A549 (cell line): ENCODE measurements around the gene VIL1. TPM values are rescaled to one million over a fixed set of nuclear protein-coding genes. Genes with fewer than 3 reads are reported as not detected.

Experiments
- ATAC-seq, 2 experiments: fragments of 200-7000 bp in 1 of 2; fragments of >200 bp in 1 of 2; cut with Nextera tagmentation in 1 of 2; cut with Tn5 transposase in 1 of 2; 3 replicates each; pipeline versions ENCODE4 v1.8.0 to v1.9.1; 2018 to 2020; ENCODE audit warnings: mild to moderate bottlenecking in 1 of 2, moderate library complexity in 1 of 2
- CTCF ChIA-PET: fragments of 300-600 bp; sonication (Branson Sonifier 250); formaldehyde crosslinking; extraction: SDS; loops from one replicate; lab custom pipeline; 2021; ENCODE audit warnings: antibody characterized with exemption, inconsistent platforms; lab: Yijun Ruan, JAX
- POLR2A ChIA-PET: fragments of 350-600 bp; formaldehyde crosslinking; extraction: SDS; loops from one replicate; lab custom pipeline; 2021; ENCODE audit warnings: antibody characterized with exemption, inconsistent platforms; lab: Yijun Ruan, JAX
- DNase-seq, 2 experiments: peaks; one replicate each; pipeline versions ENCODE4 v3.0.0 to v3.0.0-alpha.2; 2011 to 2016; ENCODE audit warnings: low read depth in 1 of 2, low spot score in 1 of 2
- FAIRE-seq: peaks from 2 replicates; lab custom pipeline; 2011; peaks lifted over from hg19 to GRCh38; lab: Jason Lieb, UNC
- H3K27ac ChIP-seq, 2 experiments: fragments of >200 bp; sonication (Bioruptor Twin); formaldehyde crosslinking; 3 replicates each; pipeline ENCODE4 v1.5.1; 2016 to 2017
- H3K4me1 ChIP-seq: fragments of >200 bp; sonication (Bioruptor Twin); formaldehyde crosslinking; 3 replicates; pipeline ENCODE4 v1.6.1; 2016
- H3K4me2 ChIP-seq: fragments of >200 bp; sonication (Bioruptor Twin); formaldehyde crosslinking; 3 replicates; pipeline ENCODE4 v1.6.1; 2016
- H3K4me3 ChIP-seq: fragments of >200 bp; sonication (Bioruptor Twin); formaldehyde crosslinking; 3 replicates; pipeline ENCODE4 v1.5.1; 2016
- H3K9me3 ChIP-seq: fragments of >200 bp; sonication (Bioruptor Twin); formaldehyde crosslinking; 3 replicates; pipeline ENCODE4 v1.6.1; 2016
- ATOH8 ChIP-seq: fragments of 250-450 bp; sonication (Bioruptor Pico); IDR thresholded peaks from 2 replicates; pipeline ENCODE4 v1.5.0; 2020; ENCODE audit warnings: low read depth, mild to moderate bottlenecking, moderate library complexity
- CBX2 ChIP-seq: fragments of 200-600 bp; sonication (generic); IDR thresholded peaks from 2 replicates; pipeline ENCODE4 v1.6.1; 2016; ENCODE audit warnings: low read depth, mild to moderate bottlenecking, borderline replicate concordance
- CEBPB ChIP-seq, 2 experiments: fragments of >200 bp in 1 of 2; sonication (Bioruptor Twin) in 1 of 2; formaldehyde crosslinking in 1 of 2; IDR thresholded peaks; 2 replicates each; pipeline ENCODE4 v1.6.1; 2012 to 2016
- CTCF ChIP-seq: fragments of >200 bp; sonication (Bioruptor Twin); formaldehyde crosslinking; IDR thresholded peaks from 3 replicates; pipeline ENCODE4 v1.5.1; 2016
- EP300 ChIP-seq, 2 experiments: fragments of >200 bp; sonication (Bioruptor Twin); formaldehyde crosslinking; IDR thresholded peaks; 2 replicates in 1 of 2; 3 replicates in 1 of 2; pipeline ENCODE4 v1.6.1; 2016 to 2017
- ESRRA ChIP-seq: fragments of 150-350 bp; IDR thresholded peaks from 2 replicates; pipeline ENCODE4 v1.6.1; 2014; ENCODE audit warnings: mild to moderate bottlenecking, low read length, borderline replicate concordance
- FOXS1 ChIP-seq: fragments of 250-450 bp; sonication (Bioruptor Pico); IDR thresholded peaks from 2 replicates; pipeline ENCODE4 v1.5.0; 2020; ENCODE audit warnings: mild to moderate bottlenecking, moderate library complexity
- GATA3 ChIP-seq: IDR thresholded peaks from 2 replicates; pipeline ENCODE4 v1.6.1; 2012; ENCODE audit warnings: borderline replicate concordance
- HDAC2 ChIP-seq: fragments of 200-600 bp; sonication (generic); IDR thresholded peaks from 2 replicates; pipeline ENCODE4 v1.6.1; 2016
- HEYL ChIP-seq: fragments of 250-450 bp; sonication (Bioruptor Pico); IDR thresholded peaks from 2 replicates; pipeline ENCODE4 v1.8.0; 2021; ENCODE audit warnings: mild to moderate bottlenecking, moderate library complexity
- MAFK ChIP-seq: fragments of 450-650 bp; IDR thresholded peaks from 2 replicates; pipeline ENCODE4 v1.6.1; 2014; ENCODE audit not compliant: partially characterized antibody
- MAX ChIP-seq: IDR thresholded peaks from 2 replicates; pipeline ENCODE4 v1.6.1; 2012
- MAZ ChIP-seq: fragments of 150-350 bp; IDR thresholded peaks from 2 replicates; pipeline ENCODE4 v1.6.1; 2014; ENCODE audit warnings: antibody characterized with exemption, low read depth, low read length, borderline replicate concordance
- MYC ChIP-seq: IDR thresholded peaks from 2 replicates; pipeline ENCODE4 v1.6.1; 2012; ENCODE audit warnings: mild to moderate bottlenecking, inconsistent platforms, low read length, improper control_type of control experiment, borderline replicate concordance
- NFE2L2 ChIP-seq: fragments of 150-350 bp; conservative IDR thresholded peaks from 2 replicates; pipeline ENCODE4 v1.6.1; 2014; ENCODE audit warnings: low read length
- POLR2AphosphoS2 ChIP-seq: conservative IDR thresholded peaks from 2 replicates; pipeline ENCODE4 v1.6.1; 2012; ENCODE audit warnings: low read length, improper control_type of control experiment, inconsistent platforms
- RAD21 ChIP-seq, 2 experiments: fragments of >200 bp in 1 of 2; sonication (Bioruptor Twin) in 1 of 2; formaldehyde crosslinking in 1 of 2; IDR thresholded peaks in 1 of 2; conservative IDR thresholded peaks in 1 of 2; 2 replicates in 1 of 2; 3 replicates in 1 of 2; pipeline ENCODE4 v1.6.1; 2012 to 2018; ENCODE audit warnings: inconsistent platforms in 1 of 2
- RARB ChIP-seq: fragments of 250-450 bp; sonication (Bioruptor Pico); IDR thresholded peaks from 2 replicates; pipeline ENCODE4 v1.8.0; 2021; ENCODE audit warnings: mild to moderate bottlenecking, moderate library complexity
- REST ChIP-seq: fragments of 200-600 bp; sonication (generic); IDR thresholded peaks from 2 replicates; pipeline ENCODE4 v1.6.1; 2016; ENCODE audit warnings: antibody characterized with exemption, mild to moderate bottlenecking, moderate library complexity
- RFX5 ChIP-seq: fragments of 450-650 bp; IDR thresholded peaks from 2 replicates; pipeline ENCODE4 v1.7.1; 2014; ENCODE audit warnings: antibody characterized with exemption, mild to moderate bottlenecking, moderate library complexity
- TP53 ChIP-seq: fragments of 250-450 bp; sonication (Bioruptor Pico); IDR thresholded peaks from 2 replicates; pipeline ENCODE4 v1.5.0; 2021; ENCODE audit warnings: mild to moderate bottlenecking, moderate library complexity
- ZC3H11A ChIP-seq: fragments of 450-650 bp; IDR thresholded peaks from 2 replicates; pipeline ENCODE4 v1.6.1; 2014; ENCODE audit warnings: antibody characterized with exemption, mild to moderate bottlenecking
- WGBS: methylation state at CpG from one replicate; pipeline ENCODE4 v1.1.6; 2017; ENCODE audit errors: missing lambda C conversion rate; 5-methylcytosine and 5-hydroxymethylcytosine counted together
- polyA plus RNA-seq, 4 experiments: library from polyadenylated mRNA; depleted of rRNA in 3 of 4; stranded (reverse); fragments of >200 nt; fragmentation: RNase III in 1 of 4; extraction: RNeasy Plus Mini Kit Qiagen cat#74134 plus additional on column Dnase treatment in 1 of 4; gene quantifications; 2 replicates in 3 of 4; 3 replicates in 1 of 4; pipeline ENCODE4 v1.2.3, GENCODE V29; 2011 to 2017
- TF ChIP-seq, protein P1 (sequence below): fragments of 150-350 bp; IDR thresholded peaks from 2 replicates; pipeline ENCODE4 v1.6.1; 2014; ENCODE audit warnings: low read depth, mild to moderate bottlenecking, low read length

The VIL1 gene
- polyA plus RNA-seq, 2 of the 4 experiments (the other 2 are of a cell fraction), result 1.9 to 2.3 TPM

- Histone ChIP-seq H3K27ac (peak overlapping the region; percentile 19 to 41; a peak in 4 of 6 replicates), H3K4me3 (no peak overlapping the region), H3K4me2 (peak overlapping the region; percentile 9), H3K4me1 (peaks cover 38% of the 10 kb centered on the region), H3K9me3 (no peaks in the 10 kb centered on the region)
- WGBS, result 75% methylated on average over 7 of the region's 7 CpGs
- peak; percentile 54 to 67; a peak in 5 of 6 replicates for ATAC-seq
- DNase-seq, result peak in 1 of 2 experiments; percentile 78
- TF ChIP-seq ATOH8 (no peak), ZC3H11A (no peak), MAZ (no peak), RFX5 (no peak), TP53 (CRISPR knock-in tag) (no peak), FOXS1 (CRISPR knock-in tag) (no peak), GATA3 (peak; percentile 85)
- TF ChIP-seq, protein P1, sequence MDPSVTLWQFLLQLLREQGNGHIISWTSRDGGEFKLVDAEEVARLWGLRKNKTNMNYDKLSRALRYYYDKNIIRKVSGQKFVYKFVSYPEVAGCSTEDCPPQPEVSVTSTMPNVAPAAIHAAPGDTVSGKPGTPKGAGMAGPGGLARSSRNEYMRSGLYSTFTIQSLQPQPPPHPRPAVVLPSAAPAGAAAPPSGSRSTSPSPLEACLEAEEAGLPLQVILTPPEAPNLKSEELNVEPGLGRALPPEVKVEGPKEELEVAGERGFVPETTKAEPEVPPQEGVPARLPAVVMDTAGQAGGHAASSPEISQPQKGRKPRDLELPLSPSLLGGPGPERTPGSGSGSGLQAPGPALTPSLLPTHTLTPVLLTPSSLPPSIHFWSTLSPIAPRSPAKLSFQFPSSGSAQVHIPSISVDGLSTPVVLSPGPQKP, result no peak
- CTCF ChIA-PET, result interaction anchor here (0.7 to 1.0 kb wide), 3 partner anchors 10 to 41 kb away, joined by 3 read pairs; no protein-coding TSS in a partner anchor
- POLR2A ChIA-PET, result no interaction called here
- FAIRE-seq, result no peak
Observed at GRCh38 chr2:218444692-218445357, 25.9 kb downstream of the VIL1 start.

DNA sequence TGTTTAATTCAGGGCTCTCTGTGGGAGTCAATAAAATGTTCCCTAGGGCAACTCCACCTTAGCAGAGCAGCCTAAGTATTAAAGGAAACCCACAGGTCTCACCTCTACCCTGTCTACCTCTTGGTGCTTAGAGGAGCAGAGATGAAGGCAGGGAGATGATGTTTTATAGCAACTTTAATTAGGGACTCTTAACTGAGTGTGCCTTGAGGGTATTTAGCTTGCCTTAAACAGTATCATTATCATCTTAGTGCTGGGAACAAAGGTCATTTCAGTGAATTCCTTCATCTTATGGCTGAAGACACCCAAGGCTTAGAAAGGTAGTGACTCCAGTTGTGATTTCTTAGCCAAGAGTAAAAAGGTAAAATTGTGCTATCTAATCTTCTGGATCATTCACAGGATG is 26.7 kb downstream of the VIL1 start:
- no peak for TF ChIP-seq ESRRA
- TF ChIP-seq MAFK, result no peak
- TF ChIP-seq POLR2AphosphoS2, result no peak
- TF ChIP-seq MAX, result no peak
- TF ChIP-seq HDAC2, result no peak
- TF ChIP-seq CBX2, result no peak
- TF ChIP-seq RARB, result no peak
- no peak for TF ChIP-seq CEBPB (IDR thresholded peaks at IDR 0.05)
- TF ChIP-seq MAZ, result no peak
- TF ChIP-seq GATA3, result no peak
- no peak for TF ChIP-seq NFE2L2
- TF ChIP-seq RAD21 (conservative IDR thresholded peaks at IDR 0.05 in 1 of 2, IDR thresholded peaks at IDR 0.05 in 1 of 2), result no peak
- TF ChIP-seq CTCF, result no peak
- Histone ChIP-seq H3K9me3 (no peaks in the 10 kb centered on the region), H3K27ac (peak overlapping the region; percentile 19 to 41; a peak in 3 of 6 replicates), H3K4me3 (no peak overlapping the region), H3K4me2 (peak overlapping the region; percentile 9), H3K4me1 (peaks cover 40% of the 10 kb centered on the region)
- POLR2A ChIA-PET, result no interaction called here
- no peak for DNase-seq
- CTCF ChIA-PET, result interaction anchor here (1.0 to 1.5 kb wide), 4 partner anchors 13 to 42 kb away, joined by 3 to 4 read pairs (median 3); no protein-coding TSS in a partner anchor
- no peak for ATAC-seq
- FAIRE-seq, result no peak

- DNase-seq (no peak), FAIRE-seq (no peak), ATAC-seq (no peak)
- WGBS, result 91% methylated on average over 6 of the region's 6 CpGs
- H3K4me2 ChIP-seq, result no peak overlapping the region
- H3K9me3 ChIP-seq, result no peaks in the 10 kb centered on the region
- H3K4me1 ChIP-seq, result peaks cover 40% of the 10 kb centered on the region
- H3K27ac ChIP-seq, result no peak overlapping the region
- no peak overlapping the region for H3K4me3 ChIP-seq
- TF ChIP-seq REST (no peak), HEYL (no peak), GATA3 (no peak), EP300 (IDR thresholded peaks at IDR 0.05) (no peak), MYC (no peak)
- ChIA-PET CTCF (interaction anchor here (1.0 to 1.5 kb wide), 2 partner anchors 12 to 21 kb away, joined by 3 to 4 read pairs; no protein-coding TSS in a partner anchor), POLR2A (no interaction called here)
Observed at GRCh38 chr2:218446547-218446946, 27.6 kb downstream of the VIL1 start.
